HepG2 (cell line): ENCODE measurements around the gene FAM169A. TPM values are rescaled to one million over a fixed set of nuclear protein-coding genes. Genes with fewer than 3 reads are reported as not detected.

Experiments used
- ZNF256 ChIP-seq: sonication (generic); formaldehyde crosslinking; conservative IDR thresholded peaks from 2 replicates; pipeline ENCODE4 v1.4.0; 2020; ENCODE audit warnings: missing genetic modification reagents
- ZNF605 ChIP-seq: sonication (generic); formaldehyde crosslinking; IDR thresholded peaks from 2 replicates; pipeline ENCODE4 v1.8.0; 2022; ENCODE audit warnings: mild to moderate bottlenecking, missing genetic modification reagents
- ZSCAN21 ChIP-seq: sonication (generic); formaldehyde crosslinking; IDR thresholded peaks from 2 replicates; pipeline ENCODE4 v1.8.0; 2022; ENCODE audit warnings: mild to moderate bottlenecking, missing genetic modification reagents, moderate library complexity, borderline replicate concordance
- ZSCAN29 ChIP-seq: sonication (generic); formaldehyde crosslinking; conservative IDR thresholded peaks from 2 replicates; pipeline ENCODE4 v1.4.0; 2020; ENCODE audit warnings: mild to moderate bottlenecking, missing genetic modification reagents
- polyA plus RNA-seq, 8 experiments: library from polyadenylated mRNA; depleted of rRNA in 3 of 8; stranded (reverse) in 7 of 8; unstranded in 1 of 8; fragments of >200 nt; fragmentation: Illumina TruSeq in 4 of 8; extraction: Trizol in 4 of 8; gene quantifications; 2 replicates each; pipeline versions ENCODE4 v1.2.1 to v1.2.3, GENCODE V29; 2011 to 2016; ENCODE audit warnings: low read depth in 4 of 8, missing spikeins in 1 of 8, mixed read lengths in 1 of 8; ENCODE audit not compliant: insufficient read depth in 1 of 8
- total RNA-seq, 5 experiments: library from RNA; depleted of rRNA; stranded (reverse); fragments of >200 nt; fragmentation: Illumina TruSeq; extraction: Trizol; gene quantifications; 2 replicates each; pipeline ENCODE4 v1.2.3, GENCODE V29; 2016; ENCODE audit warnings: low read depth in 1 of 5
- TF ChIP-seq, protein P1 (sequence below): sonication (generic); formaldehyde crosslinking; IDR thresholded peaks from 2 replicates; pipeline ENCODE4 v1.5.1; 2020; ENCODE audit warnings: mild to moderate bottlenecking, missing genetic modification reagents, moderate library complexity
- TF ChIP-seq, protein P2 (sequence below): sonication (generic); formaldehyde crosslinking; IDR thresholded peaks from 2 replicates; pipeline ENCODE4 v1.5.0; 2020; ENCODE audit warnings: mild to moderate bottlenecking, missing genetic modification reagents
- TF ChIP-seq, protein P3 (sequence below): sonication (generic); formaldehyde crosslinking; IDR thresholded peaks from 2 replicates; pipeline ENCODE4 v1.9.0; 2021; ENCODE audit warnings: mild to moderate bottlenecking, missing genetic modification reagents
- TF ChIP-seq, protein P4 (sequence below): sonication (generic); formaldehyde crosslinking; conservative IDR thresholded peaks from 2 replicates; pipeline ENCODE4 v1.4.0; 2020; ENCODE audit warnings: mild to moderate bottlenecking, missing genetic modification reagents, moderate library complexity

FAM169A gene
- total and polyA plus RNA-seq, 2 of the 13 experiments (the other 11 are each of a cell fraction or from before 2014, with no cell fraction given) = 21.1 to 110 TPM

DNA sequence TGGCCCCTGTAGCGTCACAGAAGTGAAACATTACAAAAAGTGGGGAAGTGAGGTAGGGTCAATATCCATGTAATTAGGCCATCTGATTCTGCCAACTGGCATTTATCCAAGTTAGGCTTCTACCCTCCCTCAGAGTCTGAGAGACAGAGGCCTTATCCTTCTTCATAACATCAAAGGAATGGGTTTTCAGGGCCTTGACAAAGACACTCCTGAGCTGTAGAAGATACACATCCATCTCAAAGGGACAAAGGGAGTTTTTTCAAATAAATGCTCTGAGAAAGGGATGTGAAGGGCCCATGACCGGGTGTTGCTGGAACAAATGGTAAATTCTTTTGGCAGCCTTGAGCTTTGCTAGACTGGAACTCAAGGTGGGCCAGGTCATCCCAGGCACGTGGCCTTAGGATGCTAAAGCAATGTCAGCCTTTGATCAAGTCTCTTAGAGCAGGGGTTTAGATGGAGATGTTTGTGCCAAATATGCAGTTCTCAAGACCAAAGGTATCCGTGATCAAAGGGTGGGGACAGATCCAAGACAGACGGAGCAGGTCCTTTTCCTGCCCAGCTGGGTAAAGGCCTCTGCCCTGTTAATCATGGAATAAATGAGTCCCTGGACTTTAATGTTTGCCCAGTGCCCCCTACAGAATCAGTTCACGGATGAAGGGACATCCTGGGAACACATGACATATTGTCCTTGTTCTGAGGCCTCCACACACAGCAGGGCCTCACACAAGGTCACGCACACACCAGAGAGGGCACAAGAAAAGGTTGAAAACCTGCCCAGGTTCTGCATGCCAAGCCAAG lies 10.0 kb upstream of the FAM169A start (continued):
- TF ChIP-seq, protein P1, sequence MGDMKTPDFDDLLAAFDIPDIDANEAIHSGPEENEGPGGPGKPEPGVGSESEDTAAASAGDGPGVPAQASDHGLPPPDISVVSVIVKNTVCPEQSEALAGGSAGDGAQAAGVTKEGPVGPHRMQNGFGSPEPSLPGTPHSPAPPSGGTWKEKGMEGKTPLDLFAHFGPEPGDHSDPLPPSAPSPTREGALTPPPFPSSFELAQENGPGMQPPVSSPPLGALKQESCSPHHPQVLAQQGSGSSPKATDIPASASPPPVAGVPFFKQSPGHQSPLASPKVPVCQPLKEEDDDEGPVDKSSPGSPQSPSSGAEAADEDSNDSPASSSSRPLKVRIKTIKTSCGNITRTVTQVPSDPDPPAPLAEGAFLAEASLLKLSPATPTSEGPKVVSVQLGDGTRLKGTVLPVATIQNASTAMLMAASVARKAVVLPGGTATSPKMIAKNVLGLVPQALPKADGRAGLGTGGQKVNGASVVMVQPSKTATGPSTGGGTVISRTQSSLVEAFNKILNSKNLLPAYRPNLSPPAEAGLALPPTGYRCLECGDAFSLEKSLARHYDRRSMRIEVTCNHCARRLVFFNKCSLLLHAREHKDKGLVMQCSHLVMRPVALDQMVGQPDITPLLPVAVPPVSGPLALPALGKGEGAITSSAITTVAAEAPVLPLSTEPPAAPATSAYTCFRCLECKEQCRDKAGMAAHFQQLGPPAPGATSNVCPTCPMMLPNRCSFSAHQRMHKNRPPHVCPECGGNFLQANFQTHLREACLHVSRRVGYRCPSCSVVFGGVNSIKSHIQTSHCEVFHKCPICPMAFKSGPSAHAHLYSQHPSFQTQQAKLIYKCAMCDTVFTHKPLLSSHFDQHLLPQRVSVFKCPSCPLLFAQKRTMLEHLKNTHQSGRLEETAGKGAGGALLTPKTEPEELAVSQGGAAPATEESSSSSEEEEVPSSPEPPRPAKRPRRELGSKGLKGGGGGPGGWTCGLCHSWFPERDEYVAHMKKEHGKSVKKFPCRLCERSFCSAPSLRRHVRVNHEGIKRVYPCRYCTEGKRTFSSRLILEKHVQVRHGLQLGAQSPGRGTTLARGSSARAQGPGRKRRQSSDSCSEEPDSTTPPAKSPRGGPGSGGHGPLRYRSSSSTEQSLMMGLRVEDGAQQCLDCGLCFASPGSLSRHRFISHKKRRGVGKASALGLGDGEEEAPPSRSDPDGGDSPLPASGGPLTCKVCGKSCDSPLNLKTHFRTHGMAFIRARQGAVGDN = peak; percentile 22; the same call in 1 of the 2 replicates
- TF ChIP-seq, protein P2, sequence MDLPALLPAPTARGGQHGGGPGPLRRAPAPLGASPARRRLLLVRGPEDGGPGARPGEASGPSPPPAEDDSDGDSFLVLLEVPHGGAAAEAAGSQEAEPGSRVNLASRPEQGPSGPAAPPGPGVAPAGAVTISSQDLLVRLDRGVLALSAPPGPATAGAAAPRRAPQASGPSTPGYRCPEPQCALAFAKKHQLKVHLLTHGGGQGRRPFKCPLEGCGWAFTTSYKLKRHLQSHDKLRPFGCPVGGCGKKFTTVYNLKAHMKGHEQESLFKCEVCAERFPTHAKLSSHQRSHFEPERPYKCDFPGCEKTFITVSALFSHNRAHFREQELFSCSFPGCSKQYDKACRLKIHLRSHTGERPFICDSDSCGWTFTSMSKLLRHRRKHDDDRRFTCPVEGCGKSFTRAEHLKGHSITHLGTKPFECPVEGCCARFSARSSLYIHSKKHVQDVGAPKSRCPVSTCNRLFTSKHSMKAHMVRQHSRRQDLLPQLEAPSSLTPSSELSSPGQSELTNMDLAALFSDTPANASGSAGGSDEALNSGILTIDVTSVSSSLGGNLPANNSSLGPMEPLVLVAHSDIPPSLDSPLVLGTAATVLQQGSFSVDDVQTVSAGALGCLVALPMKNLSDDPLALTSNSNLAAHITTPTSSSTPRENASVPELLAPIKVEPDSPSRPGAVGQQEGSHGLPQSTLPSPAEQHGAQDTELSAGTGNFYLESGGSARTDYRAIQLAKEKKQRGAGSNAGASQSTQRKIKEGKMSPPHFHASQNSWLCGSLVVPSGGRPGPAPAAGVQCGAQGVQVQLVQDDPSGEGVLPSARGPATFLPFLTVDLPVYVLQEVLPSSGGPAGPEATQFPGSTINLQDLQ (CRISPR knock-in tag) = no peak
- 0 out of 2 replicates have a peak, but pooled peaks have one; percentile 44 for TF ChIP-seq ZSCAN29 (CRISPR knock-in tag)
- TF ChIP-seq ZNF256 = 0 out of 2 replicates have a peak, but pooled peaks have one; percentile 47
- TF ChIP-seq ZNF605 (CRISPR knock-in tag) = no peak
- TF ChIP-seq, protein P3, sequence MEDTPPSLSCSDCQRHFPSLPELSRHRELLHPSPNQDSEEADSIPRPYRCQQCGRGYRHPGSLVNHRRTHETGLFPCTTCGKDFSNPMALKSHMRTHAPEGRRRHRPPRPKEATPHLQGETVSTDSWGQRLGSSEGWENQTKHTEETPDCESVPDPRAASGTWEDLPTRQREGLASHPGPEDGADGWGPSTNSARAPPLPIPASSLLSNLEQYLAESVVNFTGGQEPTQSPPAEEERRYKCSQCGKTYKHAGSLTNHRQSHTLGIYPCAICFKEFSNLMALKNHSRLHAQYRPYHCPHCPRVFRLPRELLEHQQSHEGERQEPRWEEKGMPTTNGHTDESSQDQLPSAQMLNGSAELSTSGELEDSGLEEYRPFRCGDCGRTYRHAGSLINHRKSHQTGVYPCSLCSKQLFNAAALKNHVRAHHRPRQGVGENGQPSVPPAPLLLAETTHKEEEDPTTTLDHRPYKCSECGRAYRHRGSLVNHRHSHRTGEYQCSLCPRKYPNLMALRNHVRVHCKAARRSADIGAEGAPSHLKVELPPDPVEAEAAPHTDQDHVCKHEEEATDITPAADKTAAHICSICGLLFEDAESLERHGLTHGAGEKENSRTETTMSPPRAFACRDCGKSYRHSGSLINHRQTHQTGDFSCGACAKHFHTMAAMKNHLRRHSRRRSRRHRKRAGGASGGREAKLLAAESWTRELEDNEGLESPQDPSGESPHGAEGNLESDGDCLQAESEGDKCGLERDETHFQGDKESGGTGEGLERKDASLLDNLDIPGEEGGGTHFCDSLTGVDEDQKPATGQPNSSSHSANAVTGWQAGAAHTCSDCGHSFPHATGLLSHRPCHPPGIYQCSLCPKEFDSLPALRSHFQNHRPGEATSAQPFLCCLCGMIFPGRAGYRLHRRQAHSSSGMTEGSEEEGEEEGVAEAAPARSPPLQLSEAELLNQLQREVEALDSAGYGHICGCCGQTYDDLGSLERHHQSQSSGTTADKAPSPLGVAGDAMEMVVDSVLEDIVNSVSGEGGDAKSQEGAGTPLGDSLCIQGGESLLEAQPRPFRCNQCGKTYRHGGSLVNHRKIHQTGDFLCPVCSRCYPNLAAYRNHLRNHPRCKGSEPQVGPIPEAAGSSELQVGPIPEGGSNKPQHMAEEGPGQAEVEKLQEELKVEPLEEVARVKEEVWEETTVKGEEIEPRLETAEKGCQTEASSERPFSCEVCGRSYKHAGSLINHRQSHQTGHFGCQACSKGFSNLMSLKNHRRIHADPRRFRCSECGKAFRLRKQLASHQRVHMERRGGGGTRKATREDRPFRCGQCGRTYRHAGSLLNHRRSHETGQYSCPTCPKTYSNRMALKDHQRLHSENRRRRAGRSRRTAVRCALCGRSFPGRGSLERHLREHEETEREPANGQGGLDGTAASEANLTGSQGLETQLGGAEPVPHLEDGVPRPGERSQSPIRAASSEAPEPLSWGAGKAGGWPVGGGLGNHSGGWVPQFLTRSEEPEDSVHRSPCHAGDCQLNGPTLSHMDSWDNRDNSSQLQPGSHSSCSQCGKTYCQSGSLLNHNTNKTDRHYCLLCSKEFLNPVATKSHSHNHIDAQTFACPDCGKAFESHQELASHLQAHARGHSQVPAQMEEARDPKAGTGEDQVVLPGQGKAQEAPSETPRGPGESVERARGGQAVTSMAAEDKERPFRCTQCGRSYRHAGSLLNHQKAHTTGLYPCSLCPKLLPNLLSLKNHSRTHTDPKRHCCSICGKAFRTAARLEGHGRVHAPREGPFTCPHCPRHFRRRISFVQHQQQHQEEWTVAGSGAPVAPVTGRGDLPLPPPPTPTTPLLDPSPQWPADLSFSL (CRISPR knock-in tag) = no peak; the same call in 1 of the 2 replicates
- TF ChIP-seq, protein P4, sequence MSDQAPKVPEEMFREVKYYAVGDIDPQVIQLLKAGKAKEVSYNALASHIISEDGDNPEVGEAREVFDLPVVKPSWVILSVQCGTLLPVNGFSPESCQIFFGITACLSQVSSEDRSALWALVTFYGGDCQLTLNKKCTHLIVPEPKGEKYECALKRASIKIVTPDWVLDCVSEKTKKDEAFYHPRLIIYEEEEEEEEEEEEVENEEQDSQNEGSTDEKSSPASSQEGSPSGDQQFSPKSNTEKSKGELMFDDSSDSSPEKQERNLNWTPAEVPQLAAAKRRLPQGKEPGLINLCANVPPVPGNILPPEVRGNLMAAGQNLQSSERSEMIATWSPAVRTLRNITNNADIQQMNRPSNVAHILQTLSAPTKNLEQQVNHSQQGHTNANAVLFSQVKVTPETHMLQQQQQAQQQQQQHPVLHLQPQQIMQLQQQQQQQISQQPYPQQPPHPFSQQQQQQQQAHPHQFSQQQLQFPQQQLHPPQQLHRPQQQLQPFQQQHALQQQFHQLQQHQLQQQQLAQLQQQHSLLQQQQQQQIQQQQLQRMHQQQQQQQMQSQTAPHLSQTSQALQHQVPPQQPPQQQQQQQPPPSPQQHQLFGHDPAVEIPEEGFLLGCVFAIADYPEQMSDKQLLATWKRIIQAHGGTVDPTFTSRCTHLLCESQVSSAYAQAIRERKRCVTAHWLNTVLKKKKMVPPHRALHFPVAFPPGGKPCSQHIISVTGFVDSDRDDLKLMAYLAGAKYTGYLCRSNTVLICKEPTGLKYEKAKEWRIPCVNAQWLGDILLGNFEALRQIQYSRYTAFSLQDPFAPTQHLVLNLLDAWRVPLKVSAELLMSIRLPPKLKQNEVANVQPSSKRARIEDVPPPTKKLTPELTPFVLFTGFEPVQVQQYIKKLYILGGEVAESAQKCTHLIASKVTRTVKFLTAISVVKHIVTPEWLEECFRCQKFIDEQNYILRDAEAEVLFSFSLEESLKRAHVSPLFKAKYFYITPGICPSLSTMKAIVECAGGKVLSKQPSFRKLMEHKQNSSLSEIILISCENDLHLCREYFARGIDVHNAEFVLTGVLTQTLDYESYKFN (CRISPR knock-in tag) = peak; percentile 94
- no peak for TF ChIP-seq ZSCAN21 (CRISPR knock-in tag)
